Gastroesophageal sphincter (tissue), 4 donors: ENCODE measurements around the gene RAB11FIP3. TPM values are rescaled to one million over a fixed set of nuclear protein-coding genes. Genes with fewer than 3 reads are reported as not detected.

Experiments used
- ATAC-seq: fragments of 150-250 bp; one replicate; pipeline ENCODE4 v1.9.1; 2016; ENCODE audit warnings: mild to moderate bottlenecking, moderate library complexity
- H3K27ac ChIP-seq, 4 donors: fragments of 200-600 bp; sonication (generic) in 3 of 4; 1 replicate in 3 of 4; 2 replicates in 1 of 4; pipeline ENCODE4 v1.5.1; 2016 to 2019
- H3K27me3 ChIP-seq: fragments of 200-600 bp; sonication (generic); one replicate; pipeline ENCODE4 v1.5.1; 2019
- H3K36me3 ChIP-seq, 2 donors: fragments of 200-600 bp; sonication (generic); one replicate each; pipeline ENCODE4 v1.5.1; 2019; ENCODE audit warnings: control low read depth in 1 of 2
- H3K4me1 ChIP-seq, 3 donors: fragments of 200-600 bp; sonication (generic); 1 replicate in 2 of 3; 2 replicates in 1 of 3; pipeline ENCODE4 v1.5.1; 2016 to 2019; ENCODE audit warnings: control low read depth in 2 of 3
- H3K4me3 ChIP-seq, 2 donors: fragments of 200-600 bp; sonication (generic); one replicate each; pipeline ENCODE4 v1.5.1; 2019; ENCODE audit warnings: mild to moderate bottlenecking in 1 of 2, moderate library complexity in 1 of 2
- H3K9me3 ChIP-seq, 3 donors: fragments of 200-600 bp; sonication (generic); one replicate each; pipeline ENCODE4 v1.5.1; 2017 to 2019; ENCODE audit warnings: control low read depth in 2 of 3
- EP300 ChIP-seq: sonication (generic); formaldehyde crosslinking; IDR thresholded peaks from one replicate; pipeline ENCODE4 v1.6.1; 2017; ENCODE audit warnings: antibody characterized with exemption, mild to moderate bottlenecking
- POLR2A ChIP-seq, 2 donors: fragments of 450-650 bp; IDR thresholded peaks; one replicate each; pipeline ENCODE4 v1.6.1; 2017; ENCODE audit warnings: antibody characterized with exemption in 2 of 2, mild to moderate bottlenecking in 2 of 2, moderate library complexity in 1 of 2
- POLR2AphosphoS5 ChIP-seq: sonication (generic); formaldehyde crosslinking; IDR thresholded peaks from one replicate; pipeline ENCODE4 v1.6.1; 2017; ENCODE audit warnings: antibody characterized with exemption
- WGBS, 2 donors: methylation state at CpG; one replicate each; pipeline ENCODE4 v1.1.5; 2018; ENCODE audit warnings: low coverage in 1 of 2; 5-methylcytosine and 5-hydroxymethylcytosine counted together
- total RNA-seq, 4 donors: library from RNA; depleted of rRNA; stranded (reverse); fragments of >200 nt; gene quantifications; one replicate each; pipeline ENCODE4 v1.1.0, GENCODE V29; 2016
- TF ChIP-seq, protein P1 (sequence below), 4 experiments: fragments of 200-600 bp in 2 of 4; fragments of 450-650 bp in 2 of 4; sonication (generic) in 1 of 4; IDR thresholded peaks; one replicate each; pipeline ENCODE4 v1.5.1; 2017 to 2019; ENCODE audit warnings: antibody characterized with exemption in 4 of 4, mild to moderate bottlenecking in 2 of 4, moderate library complexity in 2 of 4

RAB11FIP3 gene
- total RNA-seq, 4 donors from 2014 or later, result 47.4 to 88.9 (median 58.6) TPM

DNA sequence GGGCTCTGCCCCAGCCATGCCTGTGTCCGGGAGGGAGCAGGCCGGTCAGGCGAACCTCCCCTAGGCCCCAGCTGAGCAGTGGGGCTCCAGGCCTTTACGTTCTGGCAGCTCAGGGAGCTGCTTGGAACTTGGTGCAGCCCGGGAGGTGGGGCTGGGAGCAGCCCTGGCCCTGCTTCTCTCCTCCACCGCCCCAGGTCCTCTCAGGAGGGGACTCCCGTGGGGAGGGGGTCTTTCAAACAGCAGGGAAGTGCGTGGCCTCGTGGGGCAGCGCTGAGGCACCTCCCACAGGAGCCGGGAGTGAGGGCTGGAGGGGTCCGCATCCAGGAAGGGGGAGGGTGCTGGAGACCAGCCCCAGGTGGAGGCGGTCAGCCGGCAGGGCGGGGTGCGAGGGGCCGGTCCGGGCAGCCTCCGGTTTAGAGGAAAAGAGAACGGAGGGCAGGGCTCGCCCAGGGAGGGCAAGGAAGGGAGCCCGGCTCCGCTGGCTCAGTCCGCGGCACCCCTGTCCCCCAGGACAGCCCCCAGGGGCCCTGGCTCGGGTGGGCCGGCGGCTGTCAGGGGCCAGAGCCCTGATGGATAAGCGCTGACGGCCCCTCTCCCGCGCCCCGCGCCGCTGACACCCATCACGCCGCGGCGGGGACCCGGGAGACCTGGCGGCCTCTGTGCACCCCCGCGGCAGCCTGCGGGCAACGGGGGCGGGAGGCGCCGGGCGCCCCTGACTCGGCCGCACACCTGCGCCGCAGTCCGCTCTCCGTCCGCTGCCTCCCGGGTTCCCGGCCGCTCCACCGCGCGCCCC is 134.2 kb downstream of the RAB11FIP3 start:
- TF ChIP-seq, protein P1, sequence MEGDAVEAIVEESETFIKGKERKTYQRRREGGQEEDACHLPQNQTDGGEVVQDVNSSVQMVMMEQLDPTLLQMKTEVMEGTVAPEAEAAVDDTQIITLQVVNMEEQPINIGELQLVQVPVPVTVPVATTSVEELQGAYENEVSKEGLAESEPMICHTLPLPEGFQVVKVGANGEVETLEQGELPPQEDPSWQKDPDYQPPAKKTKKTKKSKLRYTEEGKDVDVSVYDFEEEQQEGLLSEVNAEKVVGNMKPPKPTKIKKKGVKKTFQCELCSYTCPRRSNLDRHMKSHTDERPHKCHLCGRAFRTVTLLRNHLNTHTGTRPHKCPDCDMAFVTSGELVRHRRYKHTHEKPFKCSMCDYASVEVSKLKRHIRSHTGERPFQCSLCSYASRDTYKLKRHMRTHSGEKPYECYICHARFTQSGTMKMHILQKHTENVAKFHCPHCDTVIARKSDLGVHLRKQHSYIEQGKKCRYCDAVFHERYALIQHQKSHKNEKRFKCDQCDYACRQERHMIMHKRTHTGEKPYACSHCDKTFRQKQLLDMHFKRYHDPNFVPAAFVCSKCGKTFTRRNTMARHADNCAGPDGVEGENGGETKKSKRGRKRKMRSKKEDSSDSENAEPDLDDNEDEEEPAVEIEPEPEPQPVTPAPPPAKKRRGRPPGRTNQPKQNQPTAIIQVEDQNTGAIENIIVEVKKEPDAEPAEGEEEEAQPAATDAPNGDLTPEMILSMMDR (IDR thresholded peaks at IDR 0.05), result no peak
- TF ChIP-seq POLR2AphosphoS5, result no peak
- no peak for TF ChIP-seq POLR2A (IDR thresholded peaks at IDR 0.05)
- no peak for TF ChIP-seq EP300
- no peak for ATAC-seq
- no peak overlapping the region for H3K27ac ChIP-seq
- peaks cover 67% of the 10 kb centered on the region for H3K27me3 ChIP-seq
- no CpG with 5 or more reads among the region's 62 CpGs for WGBS, 2 donors
- peaks cover 0 to 23% (median 5%) of the 10 kb centered on the region in 3 donors for H3K4me1 ChIP-seq
- no peaks in the 10 kb centered on the region for H3K36me3 ChIP-seq
- no peak overlapping the region for H3K4me3 ChIP-seq
- H3K9me3 ChIP-seq, result no peaks in the 10 kb centered on the region

DNA sequence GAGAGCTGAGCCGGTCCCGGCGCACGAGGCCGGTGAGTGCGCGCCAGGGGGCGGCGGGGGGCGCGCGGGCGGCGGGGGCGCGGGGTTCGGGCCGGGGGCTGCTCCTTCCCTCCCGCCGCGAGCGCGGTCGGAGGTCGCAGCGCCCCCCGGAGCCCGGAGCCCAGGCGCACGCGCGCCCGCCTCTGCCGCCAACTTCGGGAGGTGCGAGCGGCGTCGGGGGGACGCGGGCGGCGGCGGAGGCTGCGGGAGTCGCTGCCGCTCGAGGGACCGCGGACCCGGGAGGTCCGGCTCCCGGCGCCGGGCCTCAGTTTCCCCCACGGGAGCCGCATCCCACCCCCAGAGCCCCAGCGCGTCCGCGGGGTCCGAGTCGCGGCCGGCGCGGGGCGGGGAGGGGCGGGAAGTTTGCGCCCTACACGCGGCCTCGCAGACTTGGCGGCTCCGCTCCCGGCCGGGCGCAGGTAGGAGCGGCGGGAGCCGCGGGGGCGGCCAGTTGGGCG is 134.8 kb downstream of the RAB11FIP3 start, which contains the start of gene PRR35:
PRR35 (plus strand) TSS at position 191 of the 497 bp plus-strand sequence. CDS start 2,901 bp downstream, outside the sequence.
- no peak for TF ChIP-seq POLR2AphosphoS5
- no peak for TF ChIP-seq POLR2A (IDR thresholded peaks at IDR 0.05)
- TF ChIP-seq EP300, result no peak
- TF ChIP-seq, protein P1 (IDR thresholded peaks at IDR 0.05), result no peak
- WGBS, 2 donors, result no CpG with 5 or more reads among the region's 84 CpGs
- H3K4me1 ChIP-seq, result peaks cover 0 to 29% (median 6%) of the 10 kb centered on the region in 3 donors
- peaks cover 74% of the 10 kb centered on the region for H3K27me3 ChIP-seq
- no peak for ATAC-seq
- no peak within 1 kb of the TSS for H3K27ac ChIP-seq
- H3K36me3 ChIP-seq, result no peaks in the 10 kb centered on the region
- no peaks in the 10 kb centered on the region for H3K9me3 ChIP-seq
- peak within 1 kb of the TSS in 1 of 2 donors; percentile 27 for H3K4me3 ChIP-seq

DNA sequence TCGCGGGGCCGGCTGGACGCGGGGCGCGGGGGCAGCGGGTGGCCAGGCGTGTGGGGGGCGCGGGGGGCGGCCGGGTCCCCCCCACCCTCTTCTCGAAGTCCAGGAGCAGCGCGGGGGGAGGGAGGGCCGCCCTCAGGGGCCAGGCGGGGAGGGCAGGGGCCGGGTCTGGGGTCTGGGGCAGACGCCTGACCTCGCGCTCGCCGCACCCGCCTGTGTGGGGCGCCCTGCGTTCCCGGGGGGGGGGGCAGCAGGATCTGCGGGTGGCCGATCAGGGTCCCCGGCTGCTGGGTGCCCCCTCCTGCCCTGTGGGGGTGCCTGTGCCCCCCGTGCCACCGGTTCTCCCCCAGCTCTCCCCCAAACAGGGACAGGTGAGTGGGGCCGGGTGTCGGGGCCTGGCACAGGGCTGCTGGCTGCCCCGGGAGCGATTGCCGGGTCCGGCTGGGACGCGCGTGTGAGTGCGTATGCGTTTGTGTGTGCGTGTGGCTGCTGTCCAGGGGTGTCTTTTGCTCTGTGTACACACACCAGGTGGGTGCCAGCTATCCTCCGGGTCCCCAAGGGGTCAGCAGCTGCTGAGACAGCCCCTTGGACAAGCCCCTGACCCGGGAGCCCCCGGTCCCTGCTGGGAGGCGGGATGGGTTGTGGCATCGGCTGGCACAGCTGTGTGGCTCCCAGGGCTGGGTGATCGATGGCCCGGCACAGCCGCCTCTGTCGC is 135.4 kb downstream of the RAB11FIP3 start:
- H3K9me3 ChIP-seq, result no peaks in the 10 kb centered on the region
- 3% methylated on average over 11 of the region's 54 CpGs; no CpG with 5 or more reads in 1 of the 2 donors for WGBS, 2 donors
- H3K4me3 ChIP-seq, result peak overlapping the region in 1 of 2 donors; percentile 27
- peaks cover 75% of the 10 kb centered on the region for H3K27me3 ChIP-seq
- no peaks in the 10 kb centered on the region for H3K36me3 ChIP-seq
- no peak for TF ChIP-seq EP300
- no peak for TF ChIP-seq POLR2AphosphoS5
- TF ChIP-seq POLR2A (IDR thresholded peaks at IDR 0.05), result no peak
- TF ChIP-seq, protein P1 (IDR thresholded peaks at IDR 0.05), result no peak
- ATAC-seq, result no peak
- no peak overlapping the region for H3K27ac ChIP-seq
- peaks cover 0 to 36% (median 11%) of the 10 kb centered on the region in 3 donors for H3K4me1 ChIP-seq

DNA sequence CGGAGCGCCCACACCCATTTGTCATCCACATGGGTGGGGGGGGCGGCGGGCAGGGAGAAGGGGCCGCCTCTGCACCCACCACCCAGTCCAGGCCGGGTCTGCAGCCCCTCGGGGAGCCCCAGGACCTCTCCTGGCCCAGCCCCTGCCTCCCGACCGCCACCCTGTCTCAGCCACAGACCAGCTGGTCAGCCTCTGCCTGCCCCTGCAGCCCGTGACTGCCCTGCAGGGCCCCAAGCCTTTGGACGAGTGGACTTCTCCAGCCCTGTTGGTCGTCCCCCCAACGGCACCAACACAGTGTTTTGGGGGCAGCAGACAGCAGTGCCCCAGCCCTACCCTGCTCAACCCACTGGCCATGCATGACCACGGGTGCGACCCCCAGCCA is 136.0 kb downstream of the RAB11FIP3 start:
- TF ChIP-seq POLR2AphosphoS5 (no peak), POLR2A (IDR thresholded peaks at IDR 0.05) (no peak)
- TF ChIP-seq, protein P1 (IDR thresholded peaks at IDR 0.05), result no peak
- WGBS, 2 donors, result no CpG with 5 or more reads among the region's 15 CpGs
- Histone ChIP-seq H3K36me3 (no peaks in the 10 kb centered on the region), H3K4me3 (no peak overlapping the region), H3K27me3 (peaks cover 75% of the 10 kb centered on the region), H3K4me1 (peaks cover 0 to 41% (median 16%) of the 10 kb centered on the region in 3 donors), H3K27ac (no peak overlapping the region), H3K9me3 (no peaks in the 10 kb centered on the region)
- ATAC-seq, result no peak
